ENCODE data around the gene SCN4B.

GRCh38 chr11:118155776-118156530 lies 3.3 kb upstream of the SCN4B start:
- TF ChIP-seq RFX5 (IDR thresholded peaks at IDR 0.05; ENCODE audit: borderline replicate concordance, low read depth, low read length) (no peak), CTCF (IDR thresholded peaks at IDR 0.05; ENCODE audit: control extremely low read depth in 1 of 3, insufficient read depth in 1 of 3, low read depth in 1 of 3, low read length in 3 of 3) (no peak), MAFK (IDR thresholded peaks at IDR 0.05; ENCODE audit: low read depth, low read length) (no peak), TCF12 (IDR thresholded peaks at IDR 0.05; ENCODE audit: low read depth, low read length) (no peak), SUZ12 (IDR thresholded peaks at IDR 0.05; ENCODE audit: low read length) (0 out of 2 replicates have a peak, but pooled peaks have one; percentile 9)

All from H1 (cell line).